NCI-H446 (cell line): Measurements from ENCODE around the gene GSK3A.
A peak's percentile ranks its signal among the peaks of the same experiment; 100 is the strongest.

Experiments
- DNase-seq, 2 experiments: peaks; one replicate each; lab custom pipeline; 2025; lab: John Stamatoyannopoulos, UW

The GSK3A gene

GRCh38 chr19:42226886-42227285 lies 15.5 kb downstream of the GSK3A start:
- DNase-seq = no peak

- no peak for DNase-seq
These were observed 16.6 kb downstream of the GSK3A start for GRCh38 chr19:42225718-42226292.

GRCh38 chr19:42224940-42225717 lies 17.3 kb downstream of the GSK3A start:
- no peak for DNase-seq

GRCh38 chr19:42220751-42221097 lies 21.7 kb downstream of the GSK3A start:
- DNase-seq = no peak

GRCh38 chr19:42219812-42220750 lies 22.3 kb downstream of the GSK3A start, which contains the start of gene ZNF526:
Gene ZNF526 (plus strand): TSS chr19:42220312. CDS start chr19:42224404, 4,092 bp downstream.
- DNase-seq = peak; percentile 97 to 99

GRCh38 chr19:42217520-42218437 lies 24.6 kb downstream of the GSK3A start, which contains the start of gene DEDD2:
Gene DEDD2 (minus strand): TSS chr19:42217677. CDS start chr19:42217007, 670 bp downstream.
- peak; percentile 96 to 99 for DNase-seq

GRCh38 chr19:42216653-42217519 lies 25.5 kb downstream of the GSK3A start:
- DNase-seq = peak in 1 of 2 experiments; percentile 41

GRCh38 chr19:42214810-42215485 lies 27.5 kb downstream of the GSK3A start:
- no peak for DNase-seq

- DNase-seq = no peak
These were observed 29.5 kb downstream of the GSK3A start for GRCh38 chr19:42212886-42213285.

GRCh38 chr19:42208612-42209011 lies 33.8 kb downstream of the GSK3A start:
- no peak for DNase-seq

- DNase-seq = no peak
These were observed 34.6 kb downstream of the GSK3A start for GRCh38 chr19:42207767-42208271.

GRCh38 chr19:42206871-42207755 lies 35.3 kb downstream of the GSK3A start:
- DNase-seq = no peak

- DNase-seq = no peak
These were observed 37.7 kb downstream of the GSK3A start for GRCh38 chr19:42204664-42205063.

- no peak for DNase-seq
These were observed 38.7 kb downstream of the GSK3A start for GRCh38 chr19:42203700-42204099.

- no peak for DNase-seq
These were observed 40.0 kb downstream of the GSK3A start for GRCh38 chr19:42202290-42202880.

GRCh38 chr19:42201489-42202289 lies 40.7 kb downstream of the GSK3A start:
- no peak for DNase-seq

- DNase-seq = no peak
These were observed 42.2 kb downstream of the GSK3A start for GRCh38 chr19:42200116-42200715.
